Measurements from ENCODE around the gene SYT15.
"Not testable (repeated sequence)": the region's sequence is repeated elsewhere in the genome, so short reads cannot be mapped to it uniquely, and the experiment has no call there.

The SYT15 gene

GRCh38 chr10:46578474-46579178 is at the start of gene SYT15:
SYT15 (plus strand) TSS chr10:46579128; CDS start chr10:46579169, 41 bp downstream.
- not testable (repeated sequence) for DNase-seq

DNA sequence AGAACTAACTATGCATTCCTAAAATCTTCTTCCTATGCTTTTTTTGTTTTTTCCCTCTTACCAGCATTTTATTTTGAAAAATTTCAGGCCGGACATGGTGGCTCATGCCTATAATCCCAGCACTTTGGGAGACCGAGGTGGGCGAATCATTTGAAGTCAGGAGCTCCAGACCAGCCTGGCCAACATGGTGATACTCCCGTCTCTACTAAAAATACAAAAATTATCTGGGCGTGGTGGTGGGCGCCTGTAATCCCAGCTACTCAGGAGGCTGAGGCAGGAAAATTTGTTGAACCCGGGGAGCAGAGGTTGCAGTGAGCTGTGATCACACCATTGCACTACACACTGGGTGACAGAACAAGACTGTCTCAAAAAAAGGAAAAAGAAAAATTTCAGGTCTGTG is 49.2 kb upstream of the SYT15 start:
- not testable (repeated sequence) for DNase-seq

- no peak for DNase-seq
Measured at GRCh38 chr10:46530249-46531186, 48.4 kb upstream of the SYT15 start.

DNA sequence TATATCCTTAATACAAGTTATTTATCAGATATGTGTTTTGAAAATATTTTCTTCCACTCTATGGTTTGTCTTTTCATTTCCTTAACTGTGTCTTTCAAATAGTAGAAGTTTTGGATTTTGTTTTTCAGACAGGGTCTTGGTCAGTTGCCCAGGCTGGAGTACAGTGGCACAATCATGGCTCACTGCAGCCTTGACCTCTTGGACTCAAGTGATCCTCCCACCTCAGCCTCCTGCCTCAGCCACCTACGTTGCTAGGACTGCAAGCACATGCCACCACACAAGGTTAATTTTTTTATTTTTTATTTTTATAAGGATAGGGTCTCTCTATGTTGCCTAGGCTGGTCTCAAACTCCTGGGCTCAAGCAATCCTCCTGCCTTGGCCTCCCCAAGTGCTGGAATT is 46.7 kb upstream of the SYT15 start:
- DNase-seq, result not testable (repeated sequence)

GRCh38 chr10:46534828-46535524 is 44.0 kb upstream of the SYT15 start:
- no peak for DNase-seq

- no peak for DNase-seq
Measured at GRCh38 chr10:46536171-46536570, 42.8 kb upstream of the SYT15 start.

DNA sequence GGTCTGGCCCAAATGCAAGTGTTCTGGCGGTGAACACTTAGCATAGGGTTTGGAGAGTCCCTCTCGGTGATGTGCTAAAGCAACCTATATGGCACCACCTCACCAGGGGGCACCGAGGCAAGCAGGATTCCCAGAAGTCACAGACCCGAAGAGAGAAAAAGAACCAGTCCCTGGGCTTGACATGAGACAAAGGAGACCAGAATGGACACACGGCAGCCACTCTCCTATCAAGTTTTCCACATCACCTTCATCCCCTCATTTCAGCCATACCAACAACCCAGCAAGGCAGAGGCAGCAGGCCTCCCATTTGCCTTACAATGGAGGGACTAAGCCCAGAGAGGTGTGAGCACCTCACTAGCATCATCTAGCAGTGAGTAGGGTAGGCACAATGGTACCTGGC is 42.1 kb upstream of the SYT15 start:
- no peak for DNase-seq

DNA sequence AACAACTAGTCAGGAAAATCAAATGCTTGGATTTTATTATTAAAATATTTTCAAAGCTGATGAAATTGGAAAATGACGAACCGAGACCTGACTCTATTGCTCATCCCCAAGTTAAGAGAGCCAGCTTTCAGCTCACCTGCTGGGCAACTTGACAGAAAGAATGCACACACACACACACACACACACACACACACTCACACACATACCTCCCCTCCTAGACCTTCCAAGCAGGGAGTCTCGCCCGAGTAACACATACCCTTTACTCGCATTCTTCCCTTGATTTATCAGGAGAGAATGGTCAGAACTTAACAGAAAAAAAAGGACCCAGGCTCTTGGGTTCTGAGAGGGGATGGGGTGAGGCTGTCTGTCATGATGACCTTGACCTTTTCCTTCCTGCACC is 41.6 kb upstream of the SYT15 start:
- DNase-seq, result no peak

- DNase-seq, result no peak
Measured at GRCh38 chr10:46538155-46538554, 40.8 kb upstream of the SYT15 start.

DNA sequence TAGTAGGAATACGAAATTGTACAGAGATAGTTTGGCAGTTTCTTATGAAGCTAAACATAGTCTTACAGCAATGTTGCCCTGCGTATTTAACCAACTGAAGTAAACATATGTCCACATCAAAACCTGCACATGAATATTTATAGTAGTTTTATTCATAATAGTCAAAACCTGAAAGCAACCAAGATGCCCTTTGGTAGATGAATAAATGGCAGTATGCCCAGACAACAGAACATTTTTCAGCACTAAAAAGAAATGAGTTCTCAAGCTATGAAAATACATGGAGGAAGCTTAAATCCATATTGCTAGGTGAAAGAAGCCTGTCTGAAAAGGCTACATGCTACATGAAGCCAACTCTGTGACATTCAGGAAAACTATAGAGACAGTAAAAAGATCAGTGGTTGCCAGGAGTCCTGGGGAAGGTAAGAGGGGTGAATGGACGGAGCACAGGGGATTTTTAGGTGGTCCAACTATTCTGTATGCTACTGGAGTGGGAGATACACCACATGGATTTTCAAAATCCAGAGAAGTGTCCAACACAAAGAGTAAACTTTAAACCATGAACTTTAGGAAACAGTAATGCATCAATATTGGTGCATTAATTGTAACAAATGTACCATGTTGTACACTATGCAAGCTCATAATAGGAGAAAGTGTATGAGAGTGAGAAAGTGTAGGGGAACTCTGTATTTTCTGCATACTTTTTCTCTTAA is 40.1 kb upstream of the SYT15 start:
- DNase-seq, result no peak

- no peak for DNase-seq
Measured at GRCh38 chr10:46539596-46540411, 39.1 kb upstream of the SYT15 start.

DNA sequence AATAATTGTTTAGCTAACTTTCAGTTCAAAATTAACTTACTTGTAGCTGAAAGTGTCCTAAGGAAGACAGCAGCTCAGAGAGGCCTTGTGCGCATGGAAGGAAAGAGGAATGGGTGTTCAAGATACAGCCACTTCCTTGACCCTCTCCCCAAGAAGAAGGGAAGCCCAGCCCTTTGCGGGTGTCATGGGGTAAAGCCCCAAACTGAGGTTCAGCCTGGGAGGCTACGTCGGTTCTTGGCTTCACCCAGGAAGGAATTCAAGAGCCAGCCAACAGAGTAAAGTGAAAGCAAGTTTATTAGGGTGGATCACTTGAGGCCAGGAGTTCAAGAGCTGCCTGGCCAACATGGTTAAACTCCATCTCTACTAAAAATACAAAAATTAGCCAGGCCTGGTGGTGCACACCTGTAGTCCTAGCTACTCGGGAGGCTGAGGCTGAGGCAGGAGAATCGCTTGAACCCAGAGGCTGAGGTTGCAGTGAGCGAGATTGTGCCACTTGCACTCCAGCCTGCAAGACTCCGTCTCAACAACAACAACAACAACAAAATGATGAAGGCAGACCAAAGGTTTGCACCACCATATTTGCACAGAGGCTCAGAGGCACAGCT is 38.4 kb upstream of the SYT15 start:
- DNase-seq, result no peak

DNA sequence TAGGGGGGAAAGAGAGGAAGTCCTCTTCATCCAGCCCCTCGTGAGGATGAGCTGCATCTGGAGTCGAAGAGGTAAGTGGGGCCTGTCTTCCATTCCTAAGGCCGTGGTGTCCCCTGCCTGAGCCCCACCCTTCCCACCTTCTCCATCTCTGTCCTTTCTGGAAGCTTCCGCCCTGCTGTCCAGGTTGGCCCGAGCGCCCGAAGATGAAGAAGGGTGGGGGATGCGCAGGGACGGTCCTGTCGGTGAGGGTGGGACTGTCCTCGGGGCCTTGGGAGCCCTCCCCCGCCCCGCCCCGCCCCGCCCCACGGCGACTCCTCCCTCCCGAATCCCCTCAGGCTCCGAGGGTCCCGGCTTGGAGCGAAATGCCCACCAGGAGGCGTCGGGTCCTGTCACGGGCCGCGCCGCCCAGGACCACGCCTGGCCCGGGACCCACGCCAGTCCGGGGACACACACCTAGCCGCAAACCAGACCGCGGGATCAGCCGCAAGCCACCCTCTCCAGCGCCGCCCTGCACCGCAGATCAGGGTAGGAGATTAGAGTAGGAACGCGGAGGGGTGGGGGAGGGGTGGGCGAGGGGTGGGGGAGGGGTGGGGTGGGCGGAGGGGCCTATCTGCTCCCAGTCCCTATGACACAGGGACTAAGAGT is 37.8 kb upstream of the SYT15 start:
- DNase-seq, result no peak

- DNase-seq, result no peak
Measured at GRCh38 chr10:46541735-46542566, 37.0 kb upstream of the SYT15 start.

GRCh38 chr10:46542567-46543465 is 36.1 kb upstream of the SYT15 start:
- DNase-seq, result no peak

DNA sequence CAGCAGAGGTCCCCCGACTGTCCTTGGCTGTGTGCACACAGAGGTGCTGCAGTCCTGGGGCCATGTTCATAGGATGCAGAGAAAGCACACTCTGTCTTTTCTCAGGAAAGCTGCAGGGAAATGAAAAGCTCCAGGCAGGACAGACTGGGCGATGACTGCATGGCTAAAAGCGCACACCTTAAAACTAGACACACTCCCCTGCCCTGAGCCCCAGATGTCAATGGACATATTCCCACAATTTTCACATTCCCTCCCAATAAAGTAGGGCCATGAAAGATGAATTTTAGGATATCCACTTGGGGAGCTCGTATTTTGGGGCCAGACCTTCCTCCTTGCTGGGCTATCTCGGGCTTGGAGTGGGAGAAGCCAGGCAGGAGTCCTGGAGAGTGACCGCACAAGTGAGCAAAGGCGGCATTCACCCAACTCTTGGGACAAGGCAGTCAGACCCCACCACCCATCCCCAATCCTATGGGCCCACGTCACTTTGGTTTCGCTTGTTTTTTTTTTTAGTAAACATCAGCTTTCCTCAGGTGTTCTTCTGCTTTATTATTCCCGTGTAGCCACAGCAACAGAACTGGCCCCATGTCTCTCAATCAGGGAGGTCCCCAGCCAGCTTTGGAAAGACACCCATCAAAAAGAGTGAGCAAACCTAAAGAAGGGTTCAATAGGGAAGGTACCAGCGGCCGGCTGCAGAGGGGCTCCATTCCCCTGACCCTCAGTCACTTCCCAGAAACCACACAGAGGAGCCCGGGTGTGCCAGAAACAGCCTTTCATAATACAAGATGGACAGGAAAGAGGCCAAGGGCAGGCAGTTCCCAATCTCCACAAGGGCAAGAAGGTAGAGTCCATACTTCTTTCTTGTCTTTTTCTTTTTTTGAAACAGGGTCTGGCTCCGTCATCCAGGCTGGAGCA is 35.2 kb upstream of the SYT15 start:
- no peak for DNase-seq

GRCh38 chr10:46544989-46545791 is 33.7 kb upstream of the SYT15 start:
- no peak for DNase-seq
